Sigmoid colon (tissue), 7 donors: Measurements from ENCODE around the gene POLR1A. TPM values are rescaled to one million over a fixed set of nuclear protein-coding genes. Genes with fewer than 3 reads are reported as not detected.

Experiments used
- DNase-seq: peaks from one replicate; pipeline ENCODE4 v3.0.0-alpha.2; 2019
- H3K27ac ChIP-seq, 4 donors: fragments of 200-600 bp; sonication (generic); one replicate each; pipeline ENCODE4 v1.5.1; 2016 to 2019; ENCODE audit warnings: mild to moderate bottlenecking in 1 of 4
- H3K27me3 ChIP-seq, 3 donors: fragments of 200-600 bp; sonication (generic); one replicate each; pipeline ENCODE4 v1.5.1; 2019; ENCODE audit warnings: mild to moderate bottlenecking in 1 of 3
- H3K36me3 ChIP-seq, 4 donors: fragments of 200-600 bp; sonication (generic); one replicate each; pipeline ENCODE4 v1.5.1; 2016 to 2019
- H3K4me1 ChIP-seq, 4 donors: fragments of 200-600 bp; sonication (generic); one replicate each; pipeline ENCODE4 v1.5.1; 2017 to 2019
- H3K4me3 ChIP-seq, 4 donors: fragments of 200-600 bp; sonication (generic); one replicate each; pipeline ENCODE4 v1.5.1; 2017 to 2019; ENCODE audit warnings: mild to moderate bottlenecking in 2 of 4, moderate library complexity in 1 of 4
- H3K9me3 ChIP-seq, 4 donors: fragments of 200-600 bp in 3 of 4; sonication (generic) in 3 of 4; one replicate each; pipeline versions ENCODE4 v1.5.1 to v1.6.1; 2013 to 2019
- CTCF ChIP-seq, 4 experiments: fragments of 450-650 bp in 3 of 4; fragments of 200-600 bp in 1 of 4; IDR thresholded peaks; one replicate each; pipeline ENCODE4 v1.5.1; 2016 to 2019; ENCODE audit warnings: antibody characterized with exemption in 4 of 4, mild to moderate bottlenecking in 3 of 4, moderate library complexity in 2 of 4
- EP300 ChIP-seq, 4 donors: sonication (generic); formaldehyde crosslinking; IDR thresholded peaks; one replicate each; pipeline ENCODE4 v1.6.1; 2017; ENCODE audit warnings: antibody characterized with exemption in 4 of 4
- POLR2A ChIP-seq, 2 donors: fragments of 450-650 bp; IDR thresholded peaks; one replicate each; pipeline ENCODE4 v1.6.1; 2016; ENCODE audit warnings: antibody characterized with exemption in 2 of 2, mild to moderate bottlenecking in 2 of 2, moderate library complexity in 2 of 2
- POLR2AphosphoS5 ChIP-seq, 4 donors: sonication (generic); formaldehyde crosslinking; IDR thresholded peaks; one replicate each; pipeline ENCODE4 v1.6.1; 2017; ENCODE audit warnings: antibody characterized with exemption in 4 of 4
- WGBS, 2 donors: extraction: QIAGEN DNeasy Blood & Tissue Kit; methylation state at CpG; one replicate each; pipeline ENCODE4 v1.1.7; 2013; 5-methylcytosine and 5-hydroxymethylcytosine counted together
- intact Hi-C: fragments of 100-400 bp; cut with DNase I; formaldehyde crosslinking; loops from one replicate; pipeline ENCODE4 v1.15.1; 2023
- polyA plus RNA-seq, 3 donors: library from polyadenylated mRNA; stranded (reverse); fragments of 200-250 nt; gene quantifications; one replicate each; pipeline ENCODE4 v1.2.3, GENCODE V29; 2013
- total RNA-seq, 4 donors: library from RNA; depleted of rRNA; stranded (reverse); fragments of >200 nt; gene quantifications; one replicate each; pipeline ENCODE4 v1.1.0, GENCODE V29; 2016
- donor health status: healthy with polysubstance abuse.
- donor health status: Bipolar disorder and iron deficiency.
- donor health status: healthy.

POLR1A gene
- total and polyA plus RNA-seq, 7 donors, result 1.2 to 17.9 (median 10.1) TPM

DNA sequence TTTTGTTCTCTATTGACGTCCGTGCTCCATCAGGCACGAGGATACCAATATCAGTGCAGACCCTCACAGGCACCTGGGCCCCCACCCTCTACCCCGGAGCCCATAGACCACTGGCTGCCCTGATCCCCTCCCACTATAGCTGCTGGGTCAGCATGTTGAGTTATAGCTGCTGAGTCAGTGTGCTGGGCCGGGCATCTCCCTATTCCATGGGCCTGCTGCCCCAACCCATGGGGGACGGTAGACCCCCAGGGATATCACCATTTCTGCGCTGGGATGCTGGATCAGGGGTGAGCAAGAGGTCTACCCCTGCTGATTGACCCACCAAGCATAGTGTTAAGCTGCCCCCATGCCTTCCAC lies 116.8 kb downstream of the POLR1A start:
- Histone ChIP-seq H3K9me3 (no peaks in the 10 kb centered on the region), H3K4me1 (peaks cover 0 to 27% (median 22%) of the 10 kb centered on the region in 4 donors), H3K36me3 (no peaks in the 10 kb centered on the region), H3K27ac (peak overlapping the region; percentile 56 to 73 (median 62)), H3K27me3 (no peaks in the 10 kb centered on the region), H3K4me3 (no peak overlapping the region)
- intact Hi-C loops, result no loop called here
- no peak for DNase-seq
- TF ChIP-seq EP300 (IDR thresholded peaks at IDR 0.05) (no peak), POLR2A (IDR thresholded peaks at IDR 0.05) (no peak), POLR2AphosphoS5 (IDR thresholded peaks at IDR 0.05) (no peak), CTCF (IDR thresholded peaks at IDR 0.05) (no peak)
- WGBS, 2 donors, result 91% methylated on average over 7 of the region's 7 CpGs

DNA sequence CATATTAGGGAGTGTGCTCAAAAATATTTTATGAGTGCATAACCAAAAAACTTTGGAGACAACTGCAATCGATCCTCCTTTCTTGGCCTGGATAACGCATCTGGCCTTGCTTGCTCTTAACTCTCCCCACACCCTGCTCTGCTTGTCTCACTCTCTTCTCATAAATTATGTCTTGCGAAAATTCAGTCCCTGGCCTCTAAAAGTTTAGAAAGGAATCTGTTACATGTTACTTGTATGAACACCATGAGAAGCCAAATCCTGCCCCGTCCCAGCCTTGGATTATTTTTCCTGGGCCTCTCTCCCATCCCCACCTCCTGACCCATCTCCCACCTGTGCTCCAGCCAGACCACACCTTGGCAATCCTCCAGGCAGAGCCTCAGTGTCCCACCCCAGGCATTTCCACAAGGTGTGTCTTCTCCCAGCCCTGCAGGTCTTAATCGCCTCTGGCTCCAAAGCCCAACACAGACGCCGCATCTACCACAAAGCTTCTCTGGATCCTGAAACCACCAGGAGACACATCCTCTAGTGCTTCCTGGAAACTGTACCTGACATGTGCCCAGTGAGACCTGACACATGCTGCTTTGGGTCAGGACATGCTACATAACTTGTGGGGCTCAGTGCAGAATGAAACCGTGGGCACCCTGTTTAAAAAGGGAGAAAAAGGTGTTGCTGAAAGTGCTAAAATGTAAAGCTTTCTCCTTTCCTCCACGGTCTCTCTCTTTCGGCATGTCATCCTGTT lies 117.3 kb downstream of the POLR1A start:
- Histone ChIP-seq H3K27me3 (no peaks in the 10 kb centered on the region), H3K4me3 (no peak overlapping the region), H3K36me3 (no peaks in the 10 kb centered on the region), H3K27ac (peak overlapping the region; percentile 56 to 73 (median 62)), H3K4me1 (peaks cover 0 to 21% (median 19%) of the 10 kb centered on the region in 4 donors), H3K9me3 (no peaks in the 10 kb centered on the region)
- DNase-seq, result peak; percentile 83
- intact Hi-C loops, result no loop called here
- TF ChIP-seq EP300 (IDR thresholded peaks at IDR 0.05), result no peak
- TF ChIP-seq CTCF (IDR thresholded peaks at IDR 0.05), result no peak
- TF ChIP-seq POLR2A (IDR thresholded peaks at IDR 0.05), result no peak
- TF ChIP-seq POLR2AphosphoS5 (IDR thresholded peaks at IDR 0.05), result peak in 2 of 4 donors; percentile 56 to 62
- WGBS, 2 donors, result 77 to 79% methylated on average over 10 of the region's 10 CpGs

- TF ChIP-seq EP300 (IDR thresholded peaks at IDR 0.05) (no peak), POLR2A (IDR thresholded peaks at IDR 0.05) (no peak), POLR2AphosphoS5 (IDR thresholded peaks at IDR 0.05) (peak in 1 of 4 donors; percentile 25)
- H3K27me3 ChIP-seq, result no peaks in the 10 kb centered on the region
- intact Hi-C loops, result no loop called here
- DNase-seq, result peak; percentile 73
- H3K4me3 ChIP-seq, result no peak overlapping the region
- H3K36me3 ChIP-seq, result no peaks in the 10 kb centered on the region
- peak overlapping the region; percentile 56 to 73 (median 62) for H3K27ac ChIP-seq
- 82 to 84% methylated on average over 6 of the region's 6 CpGs for WGBS, 2 donors
- H3K9me3 ChIP-seq, result no peaks in the 10 kb centered on the region
- H3K4me1 ChIP-seq, result peaks cover 0 to 21% (median 19%) of the 10 kb centered on the region in 4 donors
Measured at GRCh38 chr2:85987266-85988174, 118.2 kb downstream of the POLR1A start.

GRCh38 chr2:85986121-85986520 lies 119.6 kb downstream of the POLR1A start:
- no peak overlapping the region for H3K4me3 ChIP-seq
- H3K36me3 ChIP-seq, result no peaks in the 10 kb centered on the region
- 95 to 97% methylated on average over 9 of the region's 9 CpGs for WGBS, 2 donors
- TF ChIP-seq CTCF (IDR thresholded peaks at IDR 0.05), result no peak
- no peak for TF ChIP-seq EP300 (IDR thresholded peaks at IDR 0.05)
- TF ChIP-seq POLR2A (IDR thresholded peaks at IDR 0.05), result no peak
- no peak for TF ChIP-seq POLR2AphosphoS5 (IDR thresholded peaks at IDR 0.05)
- no peaks in the 10 kb centered on the region for H3K27me3 ChIP-seq
- H3K4me1 ChIP-seq, result peaks cover 0 to 21% (median 19%) of the 10 kb centered on the region in 4 donors
- intact Hi-C loops, result no loop called here
- H3K27ac ChIP-seq, result no peak overlapping the region
- DNase-seq, result no peak
- no peaks in the 10 kb centered on the region for H3K9me3 ChIP-seq

DNA sequence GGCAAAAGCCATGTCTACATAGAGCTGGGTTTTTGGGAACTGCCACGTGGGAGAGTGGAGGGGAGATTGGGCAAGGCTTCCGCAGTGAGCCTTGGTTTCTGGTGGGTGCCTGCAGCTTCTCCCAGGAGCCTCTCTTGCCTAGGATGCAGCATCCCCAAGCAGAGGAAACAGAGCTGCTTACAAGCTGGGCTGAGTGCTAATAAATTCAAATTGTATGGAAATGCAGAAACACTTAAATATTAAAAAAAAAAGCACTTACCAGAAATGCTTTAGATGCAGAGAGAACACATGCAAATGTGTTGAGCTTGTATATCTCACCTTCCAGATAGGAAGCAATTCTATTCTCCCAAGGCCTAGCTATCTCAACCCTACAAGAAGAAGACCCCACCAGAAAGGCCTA lies 120.9 kb downstream of the POLR1A start:
- Histone ChIP-seq H3K36me3 (no peaks in the 10 kb centered on the region), H3K9me3 (no peaks in the 10 kb centered on the region), H3K4me3 (no peak overlapping the region), H3K27ac (no peak overlapping the region), H3K4me1 (peaks cover 0 to 21% (median 19%) of the 10 kb centered on the region in 4 donors), H3K27me3 (no peaks in the 10 kb centered on the region)
- 71 to 78% methylated on average over 2 of the region's 2 CpGs for WGBS, 2 donors
- no peak for TF ChIP-seq EP300 (IDR thresholded peaks at IDR 0.05)
- no peak for TF ChIP-seq CTCF (IDR thresholded peaks at IDR 0.05)
- no peak for TF ChIP-seq POLR2A (IDR thresholded peaks at IDR 0.05)
- intact Hi-C loops, result no loop called here
- no peak for DNase-seq
